AG04450 (cell line): ENCODE measurements around the gene RUSC2. TPM values are rescaled to one million over a fixed set of nuclear protein-coding genes. Genes with fewer than 3 reads are reported as not detected.

Experiments
- CTCF ChIA-PET: fragments of 300-600, 350-600 bp; formaldehyde crosslinking; extraction: SDS; loops from one replicate; lab custom pipeline; 2022; ENCODE audit warnings: antibody characterized with exemption, inconsistent platforms; lab: Charles Lee
- POLR2A ChIA-PET: fragments of 350-600 bp; formaldehyde crosslinking; extraction: SDS; loops from one replicate; lab custom pipeline; 2021; ENCODE audit warnings: antibody characterized with exemption, inconsistent platforms; lab: Yijun Ruan, JAX
- DNase-seq: peaks from one replicate; pipeline ENCODE4 v3.0.0-alpha.2; 2011; ENCODE audit warnings: low read depth, low spot score
- H3K27ac ChIP-seq: one replicate; pipeline ENCODE4 v1.5.1; 2012; ENCODE audit warnings: low read depth, low read length, control low read depth
- H3K27me3 ChIP-seq: one replicate; pipeline ENCODE4 v1.6.0; 2012; ENCODE audit warnings: low read length; ENCODE audit not compliant: control insufficient read depth, insufficient read depth
- H3K4me3 ChIP-seq: 2 replicates; pipeline ENCODE4 v1.5.1; 2011; ENCODE audit warnings: mild to moderate bottlenecking, low read depth, low read length, control low read depth
- H3K9me3 ChIP-seq: 2 replicates; pipeline ENCODE4 v1.5.1; 2012; ENCODE audit warnings: low read length; ENCODE audit not compliant: control insufficient read depth, insufficient read depth
- polyA plus RNA-seq: library from polyadenylated mRNA; depleted of rRNA; stranded (reverse); fragments of >200 nt; gene quantifications from 2 replicates; pipeline ENCODE4 v1.2.3, GENCODE V29; 2011
- TF ChIP-seq, protein P1 (sequence below): IDR thresholded peaks from 2 replicates; pipeline ENCODE4 v1.5.1; 2011; ENCODE audit warnings: low read depth, low read length, control low read depth, inconsistent platforms

The RUSC2 gene
- polyA plus RNA-seq, 1 experiment: 17.4 TPM

DNA sequence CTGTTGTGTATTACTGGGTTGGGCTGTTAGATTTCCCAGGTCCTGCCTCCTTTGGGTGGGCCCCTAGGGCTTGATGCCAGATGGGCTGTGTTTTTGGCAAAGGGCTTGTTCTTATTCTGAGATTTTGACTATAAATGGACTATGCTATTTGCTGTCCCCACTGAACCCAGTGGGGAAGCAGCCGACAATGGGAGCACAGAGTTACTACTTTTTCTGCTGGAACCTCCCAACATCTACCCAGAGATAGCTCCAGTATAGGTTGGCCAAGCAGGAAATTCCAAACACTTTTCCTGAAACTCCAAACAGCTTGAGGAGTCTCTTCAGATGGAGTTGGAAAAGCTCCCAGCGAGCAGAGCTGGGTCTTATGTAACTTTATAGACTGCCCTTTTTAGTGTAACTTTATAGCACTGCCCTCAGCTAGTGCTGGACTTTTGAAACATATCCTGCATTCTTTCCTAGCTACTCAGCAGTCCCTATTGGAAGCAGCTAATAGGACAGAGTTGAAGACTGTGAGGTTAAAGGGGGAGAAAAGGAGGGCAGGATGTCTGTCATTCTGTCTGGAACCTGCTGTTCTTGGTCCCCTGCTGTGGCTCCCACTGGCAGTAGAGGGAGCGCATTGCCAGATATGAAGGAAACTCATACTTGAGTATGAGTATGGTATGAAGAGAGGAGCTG lies 21.0 kb downstream of the RUSC2 start:
- POLR2A ChIA-PET: interaction anchor here (0.9 to 2.2 kb wide), 7 partner anchors 8 to 217 kb away, joined by 3 to 14 read pairs (median 4); partner anchors contain the start of gene RUSC2
- no peaks in the 10 kb centered on the region for H3K9me3 ChIP-seq
- peak overlapping the region; percentile 80 for H3K27ac ChIP-seq
- H3K4me3 ChIP-seq: peak overlapping the region; percentile 18
- CTCF ChIA-PET: interaction anchor here (2.2 to 3.4 kb wide), 2 partner anchors 10 to 42 kb away, joined by 9 to 18 read pairs; no protein-coding TSS in a partner anchor
- no peaks in the 10 kb centered on the region for H3K27me3 ChIP-seq
- peak; percentile 91 for DNase-seq
- TF ChIP-seq, protein P1, sequence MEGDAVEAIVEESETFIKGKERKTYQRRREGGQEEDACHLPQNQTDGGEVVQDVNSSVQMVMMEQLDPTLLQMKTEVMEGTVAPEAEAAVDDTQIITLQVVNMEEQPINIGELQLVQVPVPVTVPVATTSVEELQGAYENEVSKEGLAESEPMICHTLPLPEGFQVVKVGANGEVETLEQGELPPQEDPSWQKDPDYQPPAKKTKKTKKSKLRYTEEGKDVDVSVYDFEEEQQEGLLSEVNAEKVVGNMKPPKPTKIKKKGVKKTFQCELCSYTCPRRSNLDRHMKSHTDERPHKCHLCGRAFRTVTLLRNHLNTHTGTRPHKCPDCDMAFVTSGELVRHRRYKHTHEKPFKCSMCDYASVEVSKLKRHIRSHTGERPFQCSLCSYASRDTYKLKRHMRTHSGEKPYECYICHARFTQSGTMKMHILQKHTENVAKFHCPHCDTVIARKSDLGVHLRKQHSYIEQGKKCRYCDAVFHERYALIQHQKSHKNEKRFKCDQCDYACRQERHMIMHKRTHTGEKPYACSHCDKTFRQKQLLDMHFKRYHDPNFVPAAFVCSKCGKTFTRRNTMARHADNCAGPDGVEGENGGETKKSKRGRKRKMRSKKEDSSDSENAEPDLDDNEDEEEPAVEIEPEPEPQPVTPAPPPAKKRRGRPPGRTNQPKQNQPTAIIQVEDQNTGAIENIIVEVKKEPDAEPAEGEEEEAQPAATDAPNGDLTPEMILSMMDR: peak; percentile 22; the same call in 1 of the 2 replicates

DNA sequence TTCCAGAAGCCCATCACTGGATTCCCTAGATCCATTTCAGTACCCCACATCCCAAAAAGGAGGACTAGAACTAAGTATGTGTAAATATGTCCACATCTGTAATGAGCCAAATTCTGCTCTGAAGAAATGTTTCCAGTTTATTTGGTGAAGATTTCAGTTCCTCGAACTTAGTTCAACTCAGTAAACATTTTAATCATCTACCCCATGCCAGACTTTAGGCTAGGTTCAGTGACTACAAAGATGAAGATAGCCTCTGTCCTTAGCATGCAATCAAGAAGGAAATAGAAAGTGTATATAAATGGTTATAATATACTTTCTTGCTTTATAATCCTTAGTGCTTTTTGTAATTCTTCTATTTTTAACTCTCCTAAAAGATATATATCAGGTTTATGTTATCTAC lies 21.5 kb downstream of the RUSC2 start:
- Histone ChIP-seq H3K9me3 (no peaks in the 10 kb centered on the region), H3K4me3 (no peak overlapping the region), H3K27me3 (no peaks in the 10 kb centered on the region), H3K27ac (peak overlapping the region; percentile 80)
- no peak for DNase-seq
- ChIA-PET POLR2A (interaction anchor here (0.9 to 2.2 kb wide), 5 partner anchors 9 to 42 kb away, joined by 3 to 14 read pairs (median 6); partner anchors contain the start of gene RUSC2), CTCF (interaction anchor here (2.2 to 3.4 kb wide), 2 partner anchors 9 to 42 kb away, joined by 9 to 18 read pairs; no protein-coding TSS in a partner anchor)
- TF ChIP-seq, protein P1: no peak

- Histone ChIP-seq H3K27ac (peak overlapping the region; percentile 52), H3K4me3 (no peak overlapping the region), H3K9me3 (no peaks in the 10 kb centered on the region), H3K27me3 (no peaks in the 10 kb centered on the region)
- CTCF ChIA-PET: interaction anchor here (0.9 to 1.0 kb wide), 2 partner anchors 26 to 38 kb away, joined by 3 read pairs; partner anchors contain the start of gene RUSC2
- DNase-seq: no peak
- TF ChIP-seq, protein P1: no peak
- POLR2A ChIA-PET: interaction anchor here (1.0 to 1.5 kb wide), 2 partner anchors 26 to 30 kb away, joined by 3 to 4 read pairs; partner anchors contain the start of gene RUSC2
These were observed 25.9 kb downstream of the RUSC2 start for GRCh38 chr9:35515766-35516165.

- POLR2A ChIA-PET: interaction anchor here (0.7 to 4.1 kb wide), 5 partner anchors 23 to 212 kb away, joined by 3 to 24 read pairs (median 3); partner anchors contain the start of gene RUSC2
- TF ChIP-seq, protein P1: no peak
- no peaks in the 10 kb centered on the region for H3K9me3 ChIP-seq
- no peak overlapping the region for H3K4me3 ChIP-seq
- no peaks in the 10 kb centered on the region for H3K27me3 ChIP-seq
- peak overlapping the region; percentile 73 for H3K27ac ChIP-seq
- CTCF ChIA-PET: interaction anchor here (0.9 kb wide), 1 partner anchor 37 kb away, joined by 3 read pairs; no protein-coding TSS in a partner anchor
- no peak for DNase-seq
These were observed 26.6 kb downstream of the RUSC2 start for GRCh38 chr9:35516479-35516878.
